IPS DF 4.7 (cell line): Measurements from ENCODE around the gene PFKFB3.
"Not testable (repeated sequence)": the region's sequence is repeated elsewhere in the genome, so short reads cannot be mapped to it uniquely, and the experiment has no call there.

Experiments used
- DNase-seq: peaks from one replicate; pipeline ENCODE4 v3.0.0-alpha.2; 2013; ENCODE audit warnings: low spot score; ENCODE audit errors: extremely low read depth

Gene PFKFB3

DNA sequence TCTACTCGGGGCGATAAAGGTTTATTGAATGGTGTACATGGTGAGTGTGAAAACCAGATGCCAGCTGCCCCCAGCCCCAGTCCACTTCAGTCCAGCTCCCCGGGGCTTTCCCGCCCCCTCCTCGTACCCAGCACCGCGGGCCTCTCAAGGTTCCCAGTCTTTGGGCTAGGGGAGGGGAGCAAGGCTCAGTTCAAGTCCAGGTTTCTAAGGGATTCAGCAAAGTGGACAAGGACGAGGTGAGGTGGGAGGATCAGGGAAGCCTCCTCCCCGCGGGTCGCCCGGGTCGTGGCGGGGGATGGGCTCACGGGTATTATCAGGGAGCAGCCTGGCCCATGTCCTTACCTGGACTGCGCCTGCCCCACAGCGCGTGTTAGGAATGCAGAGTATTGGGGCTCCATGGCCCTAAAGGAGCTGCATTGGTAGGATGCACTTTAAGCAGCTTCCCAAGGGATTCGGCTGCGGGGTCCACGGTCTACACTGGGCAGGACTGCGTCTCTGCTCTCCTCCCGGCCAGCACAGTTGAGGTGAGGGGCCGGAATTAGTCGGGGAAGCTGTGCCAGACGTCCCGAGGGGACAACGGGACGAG, 541 bp upstream of the PFKFB3 start:
- no peak for DNase-seq

GRCh38 chr10:6203331-6204062, 765 bp downstream of the PFKFB3 start:
- DNase-seq: no peak

DNA sequence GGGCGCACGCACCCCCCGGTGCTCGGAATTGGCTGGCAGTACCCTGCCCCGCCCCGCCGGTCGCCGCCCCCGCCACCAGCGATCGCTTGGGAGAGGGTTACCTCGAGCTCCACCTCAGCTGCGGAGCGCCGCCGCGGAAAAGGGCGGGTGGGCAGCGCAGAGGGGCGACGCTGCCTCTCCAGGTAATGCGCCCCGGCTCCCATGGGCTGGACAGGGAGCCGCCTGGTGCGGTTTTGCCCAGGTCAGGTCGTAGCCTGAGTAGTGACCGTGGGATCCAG, 1.3 kb downstream of the PFKFB3 start:
- no peak for DNase-seq

- no peak for DNase-seq
These were observed 1.8 kb downstream of the PFKFB3 start for GRCh38 chr10:6204341-6205191.

DNA sequence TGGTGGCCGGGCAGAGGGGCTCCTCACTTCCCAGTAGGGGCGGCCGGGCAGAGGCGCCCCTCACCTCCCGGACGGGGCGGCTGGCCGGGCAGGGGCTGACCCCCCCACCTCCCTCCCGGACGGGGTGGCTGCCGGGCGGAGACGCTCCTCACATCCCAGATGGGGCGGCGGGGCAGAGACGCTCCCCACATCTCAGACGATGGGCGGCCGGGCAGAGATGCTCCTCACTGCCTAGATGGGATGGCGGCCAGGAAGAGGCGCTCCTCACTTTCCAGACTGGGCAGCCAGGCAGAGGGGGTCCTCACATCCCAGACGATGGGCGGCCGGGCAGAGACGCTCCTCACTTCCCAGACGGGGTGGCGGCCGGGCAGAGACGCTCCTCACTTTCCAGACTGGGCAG, 3.8 kb downstream of the PFKFB3 start:
- DNase-seq: not testable (repeated sequence)

DNA sequence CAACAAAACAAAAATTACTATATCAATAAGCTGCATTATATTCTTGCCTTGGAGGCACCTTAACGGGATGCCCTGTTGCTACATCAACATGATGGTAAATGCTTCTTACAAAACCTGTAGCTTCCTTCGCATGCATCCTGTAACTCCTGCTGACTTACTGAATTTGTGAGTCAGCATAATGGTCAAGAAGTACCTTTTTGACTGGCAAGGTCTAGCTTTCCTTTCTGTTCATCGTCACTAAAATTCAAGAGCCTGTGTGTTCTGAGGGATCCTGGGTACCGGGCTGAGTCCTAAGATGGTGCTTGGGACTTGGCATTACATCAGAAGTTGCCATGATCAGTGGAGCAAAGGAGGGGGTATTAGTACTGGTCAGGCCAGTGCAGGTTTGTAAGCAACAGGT, 4.9 kb downstream of the PFKFB3 start:
- no peak for DNase-seq

DNA sequence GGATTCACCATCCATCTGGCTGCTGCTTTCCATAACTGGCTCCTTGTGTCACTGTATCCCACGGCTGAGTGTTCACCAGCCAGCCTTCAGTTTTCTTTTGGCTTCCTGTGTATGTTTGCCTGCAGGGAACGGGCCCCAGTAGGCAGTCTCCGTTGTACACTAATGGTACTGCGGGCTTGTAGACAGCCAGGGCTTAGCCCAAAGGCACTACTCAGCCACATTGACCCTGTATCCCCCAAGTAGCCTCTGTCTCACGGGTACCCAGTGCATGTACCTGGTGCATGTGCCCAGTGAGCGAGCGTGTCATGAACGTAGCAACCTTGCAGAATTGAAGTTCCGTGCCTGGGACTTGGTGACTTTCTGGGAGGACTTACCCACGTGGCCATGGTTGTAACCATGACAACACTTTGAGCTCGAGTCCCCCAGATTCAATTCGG, 6.1 kb downstream of the PFKFB3 start:
- DNase-seq: no peak

- DNase-seq: no peak
These were observed 8.6 kb downstream of the PFKFB3 start for GRCh38 chr10:6211341-6211670.

- no peak for DNase-seq
These were observed 9.2 kb downstream of the PFKFB3 start for GRCh38 chr10:6211671-6212635.

- DNase-seq: no peak
These were observed 10.1 kb downstream of the PFKFB3 start for GRCh38 chr10:6212806-6213205.

- DNase-seq: no peak
These were observed 10.6 kb downstream of the PFKFB3 start for GRCh38 chr10:6213257-6213905.

- no peak for DNase-seq
These were observed 11.2 kb downstream of the PFKFB3 start for GRCh38 chr10:6213908-6214307.

GRCh38 chr10:6214612-6215011, 11.9 kb downstream of the PFKFB3 start:
- no peak for DNase-seq

GRCh38 chr10:6215241-6215640, 12.5 kb downstream of the PFKFB3 start:
- DNase-seq: no peak

- DNase-seq: no peak
These were observed 13.2 kb downstream of the PFKFB3 start for GRCh38 chr10:6215683-6216484.

DNA sequence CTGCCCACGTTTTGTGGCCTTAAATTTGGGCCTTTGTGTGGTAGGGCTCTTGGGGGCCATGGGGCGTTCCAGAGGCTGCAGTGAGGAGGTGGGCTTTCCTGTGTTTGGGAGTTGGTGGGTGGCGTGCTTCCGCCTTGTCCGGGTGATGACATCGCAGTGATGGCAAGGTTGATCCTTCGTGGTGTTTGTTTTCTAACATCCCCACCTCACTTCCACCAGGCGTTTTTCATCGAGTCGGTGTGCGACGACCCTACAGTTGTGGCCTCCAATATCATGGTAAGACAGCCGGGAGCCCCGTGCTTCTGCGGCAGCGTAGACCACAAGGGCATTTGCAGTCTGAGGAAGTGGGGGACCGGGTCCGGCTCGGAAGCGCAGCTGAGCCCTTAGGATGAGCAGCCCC, 14.2 kb downstream of the PFKFB3 start:
- DNase-seq: no peak

DNA sequence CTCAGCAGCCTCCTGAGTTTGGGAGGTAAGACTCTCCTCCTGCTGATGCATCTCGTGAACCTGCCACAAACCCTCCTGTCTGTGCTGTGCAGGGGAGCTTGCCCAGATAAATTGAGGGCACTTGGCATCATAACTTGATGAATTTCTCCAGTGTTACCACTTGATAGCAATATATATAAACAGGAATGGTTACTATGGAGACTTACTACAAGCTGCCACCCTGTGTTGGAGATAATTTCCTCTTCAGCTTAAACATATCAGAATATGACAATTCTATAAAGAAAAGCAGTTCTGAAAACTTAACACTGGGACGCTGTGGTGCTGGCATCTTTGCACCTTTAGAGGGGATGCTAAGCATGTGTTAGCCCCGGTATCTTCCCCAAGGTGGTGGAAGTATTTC, 14.9 kb downstream of the PFKFB3 start:
- DNase-seq: no peak

DNA sequence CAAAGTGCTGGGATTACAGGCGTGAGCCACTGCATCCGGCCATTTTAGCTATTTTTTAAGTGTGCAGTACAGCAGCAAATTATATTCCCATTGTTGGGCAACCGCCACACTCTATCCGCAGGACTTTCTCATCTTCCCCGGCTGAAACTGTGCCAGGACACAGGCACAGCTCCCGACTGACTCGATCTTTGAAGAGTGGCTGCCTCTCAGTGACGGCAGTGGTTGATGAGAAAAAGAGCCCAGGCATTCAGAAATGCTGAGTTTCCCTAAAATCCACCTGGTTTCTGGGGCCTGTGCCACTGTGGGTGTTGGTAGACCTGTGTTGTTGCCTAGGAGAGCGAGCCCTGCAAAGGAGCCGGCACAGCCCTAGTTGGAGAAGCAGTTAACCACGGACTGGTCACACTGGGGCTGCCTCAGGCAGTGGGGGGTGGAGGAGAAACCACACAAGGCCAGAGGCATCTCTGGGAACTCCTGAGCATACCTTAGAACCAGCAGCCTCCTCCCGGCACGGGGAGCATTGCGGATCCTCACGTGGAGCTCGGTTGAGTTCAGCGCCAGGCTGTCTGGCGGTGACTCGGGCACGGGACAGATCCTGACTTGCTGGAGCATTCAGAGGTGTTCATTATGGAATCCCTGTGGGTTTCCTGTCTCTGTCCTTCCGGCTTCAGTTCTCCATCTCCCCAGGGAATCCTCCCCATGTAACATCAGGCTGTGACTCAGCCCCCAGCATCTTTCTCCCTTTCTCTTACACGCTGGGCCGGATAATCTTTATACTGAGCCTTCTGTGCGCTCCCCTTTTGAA, 16.2 kb downstream of the PFKFB3 start:
- DNase-seq: no peak

- no peak for DNase-seq
These were observed 16.7 kb downstream of the PFKFB3 start for GRCh38 chr10:6219494-6219836.
